ENCODE results near the gene PDILT. TPM values are rescaled to one million over a fixed set of nuclear protein-coding genes. Genes with fewer than 3 reads are reported as not detected.

The PDILT gene
- total RNA-seq, 1 donor from 2014 or later, result not detected

DNA sequence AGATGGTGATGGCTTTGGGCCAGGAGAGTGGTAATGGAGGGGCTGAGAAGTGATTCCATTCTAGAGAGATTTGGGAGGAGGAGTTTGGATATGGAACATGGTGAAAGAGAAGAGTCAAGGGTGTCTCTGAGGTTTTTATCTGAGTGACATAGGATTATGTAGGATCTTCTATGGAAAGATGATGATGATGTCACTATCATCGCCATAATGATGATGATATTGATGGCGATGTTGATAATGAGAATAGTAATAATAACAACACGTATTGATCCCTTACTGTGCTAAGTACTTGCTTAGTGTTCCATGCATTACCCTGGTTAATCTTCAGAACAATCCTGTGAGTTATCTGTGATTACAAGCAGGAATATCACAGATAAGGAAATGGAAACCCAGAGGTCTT is 16.6 kb downstream of the PDILT start:
- no peak overlapping the region for H3K27ac Mint-ChIP-seq (ENCODE audit: unreplicated experiment)
- H3K4me1 Mint-ChIP-seq (ENCODE audit: unreplicated experiment), result no peaks in the 10 kb centered on the region
- no peak for DNase-seq (ENCODE audit: extremely low spot score, unreplicated experiment)
- no peaks in the 10 kb centered on the region for H3K36me3 Mint-ChIP-seq (ENCODE audit: unreplicated experiment)
- no peaks in the 10 kb centered on the region for H3K9me3 Mint-ChIP-seq (ENCODE audit: unreplicated experiment)
- H3K4me3 Mint-ChIP-seq (ENCODE audit: unreplicated experiment), result no peak overlapping the region
- TF ChIP-seq, protein P1, sequence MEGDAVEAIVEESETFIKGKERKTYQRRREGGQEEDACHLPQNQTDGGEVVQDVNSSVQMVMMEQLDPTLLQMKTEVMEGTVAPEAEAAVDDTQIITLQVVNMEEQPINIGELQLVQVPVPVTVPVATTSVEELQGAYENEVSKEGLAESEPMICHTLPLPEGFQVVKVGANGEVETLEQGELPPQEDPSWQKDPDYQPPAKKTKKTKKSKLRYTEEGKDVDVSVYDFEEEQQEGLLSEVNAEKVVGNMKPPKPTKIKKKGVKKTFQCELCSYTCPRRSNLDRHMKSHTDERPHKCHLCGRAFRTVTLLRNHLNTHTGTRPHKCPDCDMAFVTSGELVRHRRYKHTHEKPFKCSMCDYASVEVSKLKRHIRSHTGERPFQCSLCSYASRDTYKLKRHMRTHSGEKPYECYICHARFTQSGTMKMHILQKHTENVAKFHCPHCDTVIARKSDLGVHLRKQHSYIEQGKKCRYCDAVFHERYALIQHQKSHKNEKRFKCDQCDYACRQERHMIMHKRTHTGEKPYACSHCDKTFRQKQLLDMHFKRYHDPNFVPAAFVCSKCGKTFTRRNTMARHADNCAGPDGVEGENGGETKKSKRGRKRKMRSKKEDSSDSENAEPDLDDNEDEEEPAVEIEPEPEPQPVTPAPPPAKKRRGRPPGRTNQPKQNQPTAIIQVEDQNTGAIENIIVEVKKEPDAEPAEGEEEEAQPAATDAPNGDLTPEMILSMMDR (IDR thresholded peaks at IDR 0.05), result no peak
- H3K27me3 Mint-ChIP-seq (ENCODE audit: unreplicated experiment), result no peaks in the 10 kb centered on the region

- H3K4me1 Mint-ChIP-seq (ENCODE audit: unreplicated experiment), result no peaks in the 10 kb centered on the region
- no peak for DNase-seq (ENCODE audit: extremely low spot score, unreplicated experiment)
- no peaks in the 10 kb centered on the region for H3K27me3 Mint-ChIP-seq (ENCODE audit: unreplicated experiment)
- no peaks in the 10 kb centered on the region for H3K9me3 Mint-ChIP-seq (ENCODE audit: unreplicated experiment)
- no peak overlapping the region for H3K4me3 Mint-ChIP-seq (ENCODE audit: unreplicated experiment)
- no peak overlapping the region for H3K27ac Mint-ChIP-seq (ENCODE audit: unreplicated experiment)
- TF ChIP-seq, protein P1 (IDR thresholded peaks at IDR 0.05), result peak; percentile 77
- no peaks in the 10 kb centered on the region for H3K36me3 Mint-ChIP-seq (ENCODE audit: unreplicated experiment)
Measured at GRCh38 chr16:20385844-20386832, 18.4 kb downstream of the PDILT start.

DNA sequence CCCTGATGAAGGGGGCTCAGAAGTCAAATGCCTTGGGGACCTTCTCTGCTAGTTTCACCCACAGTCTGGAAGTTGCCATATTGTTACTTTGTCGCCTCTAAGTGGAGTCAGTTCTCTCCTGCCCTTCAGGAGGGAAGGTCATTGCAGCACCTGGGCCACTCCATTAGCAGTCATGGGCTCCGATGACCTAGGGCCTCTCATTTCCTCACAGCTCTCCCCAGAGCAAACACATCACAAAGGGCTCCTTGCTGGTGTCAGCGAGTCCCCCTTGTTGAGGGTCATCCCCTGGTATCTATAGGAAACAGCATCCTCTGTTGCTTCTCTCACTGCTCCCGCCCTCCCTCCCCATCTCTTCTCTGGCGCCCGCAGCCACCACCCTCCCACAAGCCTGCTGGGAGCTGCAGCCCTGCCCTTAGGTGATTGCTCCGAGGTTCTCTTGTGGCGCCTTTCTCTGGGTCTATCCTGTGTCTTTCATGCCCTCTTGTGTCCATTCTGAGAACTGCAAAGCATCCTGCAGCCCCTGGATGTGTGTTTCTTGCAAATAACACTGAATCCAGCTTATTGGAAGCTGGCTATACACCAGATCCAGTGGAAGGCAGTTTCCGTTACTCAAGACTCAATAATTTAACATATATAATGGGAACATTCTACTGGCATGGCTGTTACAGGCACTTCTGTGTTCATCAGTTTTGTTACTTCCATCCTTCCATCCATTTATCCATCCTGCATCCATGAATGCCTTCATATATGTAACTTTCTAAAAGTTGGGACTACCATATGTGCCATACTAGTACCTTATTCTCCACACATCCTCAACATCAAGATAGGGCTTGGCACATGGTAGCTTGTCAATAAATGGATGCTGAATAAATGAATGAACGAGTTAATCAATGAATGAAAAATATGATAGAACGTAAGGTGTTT is 21.2 kb downstream of the PDILT start:
- Mint-ChIP-seq H3K36me3 (ENCODE audit: unreplicated experiment) (no peaks in the 10 kb centered on the region), H3K27me3 (ENCODE audit: unreplicated experiment) (no peaks in the 10 kb centered on the region), H3K27ac (ENCODE audit: unreplicated experiment) (no peak overlapping the region), H3K4me1 (ENCODE audit: unreplicated experiment) (no peaks in the 10 kb centered on the region), H3K9me3 (ENCODE audit: unreplicated experiment) (no peaks in the 10 kb centered on the region), H3K4me3 (ENCODE audit: unreplicated experiment) (no peak overlapping the region)
- no peak for DNase-seq (ENCODE audit: extremely low spot score, unreplicated experiment)
- TF ChIP-seq, protein P1 (IDR thresholded peaks at IDR 0.05), result peak; percentile 75

DNA sequence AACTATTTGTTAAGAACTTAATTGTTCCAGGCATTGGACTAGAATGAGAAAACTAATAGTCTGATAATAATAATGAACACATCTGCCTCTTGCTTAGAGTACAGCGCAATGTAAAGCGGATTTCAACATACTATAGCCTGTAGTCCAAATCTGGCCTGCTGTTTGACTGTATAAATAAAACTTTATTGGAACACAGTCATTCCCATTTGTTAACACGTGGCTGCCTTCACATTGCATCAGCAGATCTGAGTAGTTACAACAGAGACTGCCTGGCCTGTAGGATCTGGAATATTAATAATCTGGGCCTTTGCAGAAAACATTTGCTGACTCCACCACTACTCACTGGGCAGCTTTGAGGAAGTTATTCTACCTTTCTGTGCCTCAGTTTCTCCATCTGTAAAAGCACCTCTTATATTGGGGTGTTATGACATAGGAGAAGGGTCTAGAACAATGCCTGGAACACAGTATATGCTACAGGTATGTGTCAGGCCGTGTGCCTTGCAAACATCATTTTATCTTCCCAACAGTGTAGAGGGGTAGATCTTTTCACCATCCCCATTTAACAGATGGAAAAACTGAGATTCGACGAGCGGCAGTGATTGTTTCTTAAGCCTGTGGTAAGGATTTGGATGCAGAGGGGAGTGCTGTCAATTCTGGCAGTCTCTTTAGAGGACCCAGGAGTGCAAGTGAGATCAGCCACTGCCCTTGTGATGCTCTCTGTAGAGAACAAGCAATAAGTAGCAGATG is 22.2 kb downstream of the PDILT start:
- no peak for DNase-seq (ENCODE audit: extremely low spot score, unreplicated experiment)
- Mint-ChIP-seq H3K27ac (ENCODE audit: unreplicated experiment) (no peak overlapping the region), H3K9me3 (ENCODE audit: unreplicated experiment) (no peaks in the 10 kb centered on the region), H3K27me3 (ENCODE audit: unreplicated experiment) (no peaks in the 10 kb centered on the region), H3K4me3 (ENCODE audit: unreplicated experiment) (no peak overlapping the region), H3K4me1 (ENCODE audit: unreplicated experiment) (no peaks in the 10 kb centered on the region), H3K36me3 (ENCODE audit: unreplicated experiment) (no peaks in the 10 kb centered on the region)
- TF ChIP-seq, protein P1 (IDR thresholded peaks at IDR 0.05), result no peak
